H1 (cell line): ENCODE data around the gene MAN2C1. TPM values are rescaled to one million over a fixed set of nuclear protein-coding genes. Genes with fewer than 3 reads are reported as not detected.

Experiments
- CTCF ChIA-PET: fragments of 300-600 bp; sonication (Branson Sonifier 250); formaldehyde crosslinking; loops from one replicate; lab custom pipeline; 2021; ENCODE audit not compliant: partially characterized antibody; lab: Charles Lee
- POLR2A ChIA-PET: fragments of 300-600 bp; sonication (Branson Sonifier 250); formaldehyde crosslinking; loops from one replicate; lab custom pipeline; 2021; ENCODE audit warnings: inconsistent platforms; ENCODE audit not compliant: partially characterized antibody; lab: Charles Lee
- DNase-seq, 2 experiments: peaks; one replicate each; pipeline versions ENCODE4 v3.0.0 to v3.0.0-alpha.2; 2010 to 2022; ENCODE audit warnings: low spot score in 2 of 2, low read depth in 1 of 2, mixed read lengths in 1 of 2
- FAIRE-seq: peaks from 2 replicates; lab custom pipeline; 2011; peaks lifted over from hg19 to GRCh38; lab: Jason Lieb, UNC
- H2AFZ ChIP-seq: 2 replicates; pipeline ENCODE4 v1.8.1; 2012; ENCODE audit warnings: low read length, inconsistent platforms
- H2AK5ac ChIP-seq: 2 replicates; pipeline ENCODE4 v1.6.1; 2013; ENCODE audit warnings: low read depth, low read length
- H2BK120ac ChIP-seq: replicated peaks from 2 replicates; pipeline ENCODE3; 2013; ENCODE audit warnings: low read depth, low read length, inconsistent platforms
- H2BK12ac ChIP-seq: 2 replicates; pipeline ENCODE4 v1.6.1; 2013; ENCODE audit warnings: low read depth, low read length
- H2BK15ac ChIP-seq: 2 replicates; pipeline ENCODE4 v1.6.1; 2013; ENCODE audit warnings: low read length
- H2BK20ac ChIP-seq: 2 replicates; pipeline ENCODE4 v1.6.1; 2013; ENCODE audit warnings: low read length
- H2BK5ac ChIP-seq: 2 replicates; pipeline ENCODE4 v1.6.1; 2013; ENCODE audit warnings: low read depth, low read length
- H3K14ac ChIP-seq: 2 replicates; pipeline ENCODE4 v1.6.1; 2013; ENCODE audit warnings: inconsistent platforms; ENCODE audit not compliant: insufficient read length
- H3K18ac ChIP-seq: 2 replicates; pipeline ENCODE4 v1.6.1; 2013; ENCODE audit warnings: low read length; ENCODE audit errors: extremely low read depth
- H3K23ac ChIP-seq: 2 replicates; pipeline ENCODE4 v1.6.1; 2013; ENCODE audit warnings: inconsistent platforms; ENCODE audit not compliant: insufficient read length
- H3K23me2 ChIP-seq: 2 replicates; pipeline ENCODE4 v1.6.1; 2013; ENCODE audit warnings: low read depth, low read length
- H3K27ac ChIP-seq: 2 replicates; pipeline ENCODE4 v1.6.1; 2011; ENCODE audit warnings: low read depth, low read length, inconsistent platforms
- H3K27me3 ChIP-seq, 4 experiments: replicated peaks in 1 of 4; 1 replicate in 1 of 4; 2 replicates in 3 of 4; pipeline versions ENCODE4 v1.6.1 to v1.8.1; 2011 to 2013; ENCODE audit warnings: low read length in 3 of 4, mild to moderate bottlenecking in 3 of 4, inconsistent platforms in 2 of 4, mixed read lengths in 2 of 4, moderate library complexity in 1 of 4; ENCODE audit not compliant: control insufficient read depth in 3 of 4, insufficient read depth in 3 of 4; ENCODE audit errors: extremely low read depth in 1 of 4
- H3K36me3 ChIP-seq, 4 experiments: 2 replicates each; pipeline versions ENCODE4 v1.6.1 to v1.8.1; 2011 to 2013; ENCODE audit warnings: mild to moderate bottlenecking in 4 of 4, low read length in 3 of 4, moderate library complexity in 2 of 4, control low read depth in 1 of 4, inconsistent platforms in 1 of 4; ENCODE audit not compliant: insufficient read depth in 4 of 4, control insufficient read depth in 2 of 4
- H3K4ac ChIP-seq: replicated peaks from 2 replicates; pipeline ENCODE3; 2013; ENCODE audit warnings: low read length, low read depth, mixed read lengths, inconsistent platforms; ENCODE audit not compliant: insufficient read length
- H3K4me1 ChIP-seq, 4 experiments: replicated peaks in 1 of 4; 1 replicate in 1 of 4; 2 replicates in 3 of 4; pipeline versions ENCODE4 v1.6.1 to v1.8.1; 2011 to 2013; ENCODE audit warnings: low read length in 3 of 4, inconsistent platforms in 2 of 4, mixed read lengths in 1 of 4; ENCODE audit not compliant: insufficient read depth in 4 of 4, control insufficient read depth in 3 of 4
- H3K4me2 ChIP-seq, 2 experiments: 2 replicates each; pipeline versions ENCODE4 v1.6.1 to v1.8.1; 2011 to 2013; ENCODE audit warnings: low read depth in 2 of 2, low read length in 2 of 2, control low read depth in 1 of 2, inconsistent platforms in 1 of 2, mild to moderate bottlenecking in 1 of 2; ENCODE audit not compliant: insufficient read depth in 1 of 2
- H3K4me3 ChIP-seq, 4 experiments: fragments of 200-600, 300-600 bp in 1 of 4; sonication (generic), shearing (Covaris generic), sonication (Bioruptor Twin) in 1 of 4; 2 replicates each; pipeline versions ENCODE4 v1.5.1 to v1.8.1; 2011 to 2016; ENCODE audit warnings: low read length in 4 of 4, low read depth in 3 of 4, control low read depth in 2 of 4, inconsistent platforms in 2 of 4, mild to moderate bottlenecking in 2 of 4, mixed read lengths in 1 of 4, moderate library complexity in 1 of 4; ENCODE audit not compliant: insufficient read depth in 2 of 4; ENCODE audit errors: extremely low read depth in 1 of 4
- H3K56ac ChIP-seq: replicated peaks from 2 replicates; pipeline ENCODE3; 2013; ENCODE audit warnings: low read depth, mild to moderate bottlenecking, mixed read lengths, low read length, inconsistent platforms; ENCODE audit not compliant: insufficient read length
- H3K79me1 ChIP-seq: 2 replicates; pipeline ENCODE4 v1.6.1; 2013; ENCODE audit warnings: low read depth, low read length, control low read depth
- H3K79me2 ChIP-seq, 2 experiments: 2 replicates each; pipeline versions ENCODE4 v1.6.1 to v1.8.1; 2012 to 2013; ENCODE audit warnings: low read length in 2 of 2, mild to moderate bottlenecking in 2 of 2, inconsistent platforms in 1 of 2; ENCODE audit not compliant: insufficient read depth in 2 of 2, control insufficient read depth in 1 of 2
- H3K9ac ChIP-seq, 4 experiments: replicated peaks in 1 of 4; 1 replicate in 1 of 4; 2 replicates in 3 of 4; pipeline versions ENCODE4 v1.6.1 to v1.8.1; 2011 to 2013; ENCODE audit warnings: low read depth in 3 of 4, low read length in 3 of 4, control low read depth in 2 of 4, mild to moderate bottlenecking in 2 of 4, moderate library complexity in 2 of 4, inconsistent platforms in 1 of 4; ENCODE audit errors: extremely low read depth in 1 of 4
- H3K9me3 ChIP-seq, 2 experiments: 2 replicates each; pipeline versions ENCODE4 v1.6.1 to v1.8.1; 2012 to 2013; ENCODE audit warnings: mild to moderate bottlenecking in 2 of 2, moderate library complexity in 2 of 2, control low read depth in 1 of 2, inconsistent platforms in 1 of 2, low read depth in 1 of 2, low read length in 1 of 2, mixed read lengths in 1 of 2; ENCODE audit not compliant: insufficient read depth in 2 of 2
- H4K20me1 ChIP-seq, 2 experiments: replicated peaks in 1 of 2; 2 replicates each; pipeline versions ENCODE3 to v1.8.1; 2011 to 2013; ENCODE audit warnings: inconsistent platforms in 2 of 2, low read length in 2 of 2, mild to moderate bottlenecking in 1 of 2; ENCODE audit not compliant: insufficient read depth in 2 of 2, control insufficient read depth in 1 of 2
- H4K5ac ChIP-seq: 2 replicates; pipeline ENCODE4 v1.6.1; 2013; ENCODE audit warnings: low read length, low read depth, mixed read lengths, inconsistent platforms; ENCODE audit not compliant: insufficient read length
- H4K8ac ChIP-seq: 2 replicates; pipeline ENCODE4 v1.8.0; 2013; ENCODE audit warnings: mild to moderate bottlenecking, moderate library complexity, low read length, inconsistent platforms; ENCODE audit not compliant: insufficient read depth; ENCODE audit errors: extremely low read depth
- H4K91ac ChIP-seq: replicated peaks from 2 replicates; pipeline ENCODE3; 2013; ENCODE audit warnings: low read length, mixed read lengths, inconsistent platforms; ENCODE audit not compliant: insufficient read length
- CHD1 ChIP-seq: IDR thresholded peaks from 2 replicates; pipeline ENCODE4 v1.6.1; 2012; ENCODE audit warnings: low read depth, low read length, improper control_type of control experiment
- CREB1 ChIP-seq: IDR thresholded peaks from 2 replicates; pipeline ENCODE4 v1.6.1; 2012; ENCODE audit warnings: inconsistent platforms
- FOSL1 ChIP-seq: IDR thresholded peaks from 2 replicates; pipeline ENCODE4 v1.6.1; 2011; ENCODE audit warnings: mild to moderate bottlenecking, low read depth, low read length, moderate library complexity; ENCODE audit not compliant: insufficient read depth
- GTF2F1 ChIP-seq: IDR thresholded peaks from 2 replicates; pipeline ENCODE4 v1.6.1; 2012; ENCODE audit warnings: low read depth, low read length, improper control_type of control experiment, borderline replicate concordance
- HDAC2 ChIP-seq, 2 experiments: fragments of 300-600 bp in 1 of 2; sonication (generic) in 1 of 2; IDR thresholded peaks; 2 replicates each; pipeline ENCODE4 v1.6.1; 2011 to 2012; ENCODE audit warnings: low read depth in 2 of 2, low read length in 2 of 2, mild to moderate bottlenecking in 2 of 2, moderate library complexity in 2 of 2, borderline replicate concordance in 1 of 2, inconsistent platforms in 1 of 2
- KDM1A ChIP-seq: fragments of 200-600, 300-600 bp; sonication (generic); IDR thresholded peaks from 2 replicates; pipeline ENCODE4 v1.7.1; 2016; ENCODE audit warnings: mild to moderate bottlenecking, low read length, borderline replicate concordance
- MAX ChIP-seq: IDR thresholded peaks from 2 replicates; pipeline ENCODE4 v1.6.1; 2012; ENCODE audit warnings: inconsistent platforms
- POLR2A ChIP-seq, 2 experiments: IDR thresholded peaks; 1 replicate in 1 of 2; 2 replicates in 1 of 2; pipeline ENCODE4 v1.6.1; 2011; ENCODE audit warnings: low read depth in 2 of 2, low read length in 2 of 2, mild to moderate bottlenecking in 2 of 2; ENCODE audit errors: control extremely low read depth in 1 of 2
- POLR2AphosphoS5 ChIP-seq: IDR thresholded peaks from 2 replicates; pipeline ENCODE4 v1.6.1; 2011; ENCODE audit warnings: low read depth, low read length
- SIN3A ChIP-seq, 2 experiments: IDR thresholded peaks in 1 of 2; conservative IDR thresholded peaks in 1 of 2; 2 replicates each; pipeline ENCODE4 v1.6.1; 2011 to 2012; ENCODE audit warnings: low read length in 2 of 2, improper control_type of control experiment in 1 of 2, low read depth in 1 of 2, mild to moderate bottlenecking in 1 of 2
- SUZ12 ChIP-seq: fragments of 200-600 bp; sonication (generic); IDR thresholded peaks from 2 replicates; pipeline ENCODE4 v1.6.1; 2012; ENCODE audit warnings: mild to moderate bottlenecking, inconsistent platforms, low read length, moderate library complexity, mixed read lengths
- TEAD4 ChIP-seq: IDR thresholded peaks from 2 replicates; pipeline ENCODE4 v1.6.1; 2012; ENCODE audit warnings: low read depth, low read length, inconsistent platforms, mixed read lengths
- WGBS, 2 experiments: shearing (Covaris generic) in 1 of 2; methylation state at CpG; one replicate each; pipeline versions ENCODE4 v1.1.6 to v1.1.7; 2013 to 2015; ENCODE audit warnings: low lambda C conversion rate in 2 of 2, mixed read lengths in 2 of 2, inconsistent platforms in 1 of 2, low coverage in 1 of 2, missing lambda C conversion rate in 1 of 2; ENCODE audit not compliant: insufficient replicate concordance in 2 of 2, insufficient coverage in 1 of 2, insufficient read length in 1 of 2; ENCODE audit errors: extremely low coverage in 1 of 2, missing lambda C conversion rate in 1 of 2; 5-methylcytosine and 5-hydroxymethylcytosine counted together
- polyA plus RNA-seq, 7 experiments: library from polyadenylated mRNA; depleted of rRNA in 3 of 7; stranded (reverse) in 5 of 7; unstranded in 2 of 7; fragments of >200 nt in 5 of 7; fragments of 200-250 nt in 2 of 7; gene quantifications; 1 replicate in 5 of 7; 2 replicates in 1 of 7; 4 replicates in 1 of 7; pipeline versions ENCODE4 v1.2.1 to v1.2.3, GENCODE V29; 2011 to 2013; ENCODE audit warnings: missing spikeins in 2 of 7, mixed read lengths in 2 of 7
- total RNA-seq: library from RNA; stranded (reverse); fragmentation: NEBNext Ultra II Directional; extraction: Animal tissue kit (Norgen Biotek cat#: 25700); gene quantifications from 2 replicates; pipeline ENCODE4 v1.2.1, GENCODE V29; 2021

Gene MAN2C1
- total and polyA plus RNA-seq, 2 of the 8 experiments (the other 6 are each of a cell fraction or from before 2014, with no cell fraction given): 56.3 to 88.9 TPM

- no peak overlapping the region for H2BK12ac ChIP-seq
- H3K79me2 ChIP-seq: no peaks in the 10 kb centered on the region; a peak in 1 of 4 replicates
- ChIA-PET POLR2A (no interaction called here), CTCF (interaction anchor here (1.0 to 1.5 kb wide), 2 partner anchors 10 to 16 kb away, joined by 3 read pairs; no protein-coding TSS in a partner anchor)
- H4K91ac ChIP-seq: no peak overlapping the region
- no peak overlapping the region for H2BK5ac ChIP-seq
- H4K20me1 ChIP-seq: peaks cover 0 to 10% of the 10 kb centered on the region in 2 experiments
- no peak overlapping the region for H3K27ac ChIP-seq
- no peak overlapping the region for H4K5ac ChIP-seq
- peaks cover 6 to 50% (median 41%) of the 10 kb centered on the region in 4 experiments for H3K36me3 ChIP-seq
- H3K9ac ChIP-seq: no peak overlapping the region
- H2BK120ac ChIP-seq: no peak overlapping the region
- no peak overlapping the region for H2BK20ac ChIP-seq
- H3K4me1 ChIP-seq: peaks cover 0 to 4% (median 1%) of the 10 kb centered on the region in 4 experiments; a peak in 4 of 7 replicates
- H3K79me1 ChIP-seq: no peaks in the 10 kb centered on the region; the same call in 1 of the 2 replicates
- 92% methylated on average over 11 of the region's 11 CpGs; no CpG with 5 or more reads in 1 of the 2 experiments for WGBS, 2 experiments
- no peak overlapping the region for H3K14ac ChIP-seq
- H3K4me2 ChIP-seq: no peak overlapping the region
- no peak for DNase-seq
- H2BK15ac ChIP-seq: no peak overlapping the region
- H3K4ac ChIP-seq: no peak overlapping the region
- H3K23me2 ChIP-seq: peaks cover 4% of the 10 kb centered on the region
- no peak overlapping the region for H4K8ac ChIP-seq
- no peak overlapping the region for H3K4me3 ChIP-seq
- no peak overlapping the region for H2AK5ac ChIP-seq
- H3K56ac ChIP-seq: no peak overlapping the region
- no peak overlapping the region for H3K23ac ChIP-seq
- no peaks in the 10 kb centered on the region for H3K27me3 ChIP-seq
- H3K18ac ChIP-seq: no peak overlapping the region
- H3K9me3 ChIP-seq: no peaks in the 10 kb centered on the region
- no peak for FAIRE-seq
- no peak overlapping the region for H2AFZ ChIP-seq
- no peak for TF ChIP-seq POLR2AphosphoS5
- no peak for TF ChIP-seq MAX
- no peak for TF ChIP-seq TEAD4
- TF ChIP-seq SUZ12: no peak
- no peak for TF ChIP-seq HDAC2 (IDR thresholded peaks at IDR 0.05; ENCODE audit: borderline replicate concordance in 1 of 2, low read depth in 2 of 2, low read length in 2 of 2)
- no peak for TF ChIP-seq CREB1
- TF ChIP-seq SIN3A (conservative IDR thresholded peaks at IDR 0.05 in 1 of 2, IDR thresholded peaks at IDR 0.05 in 1 of 2; ENCODE audit: low read depth in 1 of 2, low read length in 2 of 2): no peak
- no peak for TF ChIP-seq CHD1
- TF ChIP-seq GTF2F1: no peak
- TF ChIP-seq POLR2A (IDR thresholded peaks at IDR 0.05; ENCODE audit: control extremely low read depth in 1 of 2, low read depth in 2 of 2, low read length in 2 of 2): no peak
- TF ChIP-seq KDM1A: no peak
- TF ChIP-seq FOSL1: no peak
Measured at GRCh38 chr15:75371901-75372688, 3.7 kb upstream of the MAN2C1 start.
